Cardiac muscle cell (in vitro differentiated cells and primary cell): Measurements from ENCODE around the gene UBE2U. TPM values are rescaled to one million over a fixed set of nuclear protein-coding genes. Genes with fewer than 3 reads are reported as not detected.

ENCODE experiments used
- DNase-seq, 2 donors: peaks; one replicate each; pipeline versions ENCODE4 v3.0.0 to v3.0.0-alpha.2; 2010 to 2017; ENCODE audit warnings: low read depth in 1 of 2, low spot score in 1 of 2
- H3K27ac ChIP-seq: fragments of 200-600 bp; sonication (generic); 2 replicates; pipeline ENCODE4 v1.5.1; 2016
- H3K27me3 ChIP-seq: fragments of 200-600 bp; sonication (generic); 2 replicates; pipeline ENCODE4 v1.6.0; 2016; ENCODE audit warnings: control low read depth
- H3K36me3 ChIP-seq: fragments of 200-600 bp; sonication (generic); 2 replicates; pipeline ENCODE4 v1.5.1; 2016; ENCODE audit warnings: control low read depth
- H3K4me1 ChIP-seq: fragments of 200-600 bp; sonication (generic); 2 replicates; pipeline ENCODE4 v1.8.1; 2017; ENCODE audit warnings: low read depth, mild to moderate bottlenecking, mixed run types
- H3K4me3 ChIP-seq: fragments of 200-600 bp; sonication (generic); 2 replicates; pipeline ENCODE4 v1.5.1; 2016; ENCODE audit warnings: mild to moderate bottlenecking
- H3K9me3 ChIP-seq: fragments of 200-600 bp; sonication (generic); 2 replicates; pipeline ENCODE4 v1.5.1; 2017; ENCODE audit warnings: low read depth, mild to moderate bottlenecking, control low read depth
- polyA plus RNA-seq: library from polyadenylated mRNA; unstranded; fragments of >200 nt; fragmentation: Nextera tagmentation; extraction: Ambion mirVana; gene quantifications from 2 replicates; pipeline ENCODE4 v1.2.1, GENCODE V29; 2016
- total RNA-seq: library from RNA; depleted of rRNA; stranded (reverse); fragments of >200 nt; gene quantifications from 2 replicates; pipeline ENCODE4 v1.2.3, GENCODE V29; 2016
- TF ChIP-seq, protein P1 (sequence below): IDR thresholded peaks from 2 replicates; pipeline ENCODE4 v1.5.1; 2012; ENCODE audit warnings: low read depth, mild to moderate bottlenecking, low read length

The UBE2U gene, protein sequence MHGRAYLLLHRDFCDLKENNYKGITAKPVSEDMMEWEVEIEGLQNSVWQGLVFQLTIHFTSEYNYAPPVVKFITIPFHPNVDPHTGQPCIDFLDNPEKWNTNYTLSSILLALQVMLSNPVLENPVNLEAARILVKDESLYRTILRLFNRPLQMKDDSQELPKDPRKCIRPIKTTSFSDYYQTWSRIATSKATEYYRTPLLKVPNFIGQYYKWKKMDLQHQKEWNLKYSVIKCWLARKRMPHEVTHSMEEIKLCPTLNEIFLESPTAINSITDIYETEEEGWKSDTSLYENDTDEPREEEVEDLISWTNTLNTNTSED
- total RNA-seq (0.11 TPM in 1 of 2 replicates, not detected in the other), polyA plus RNA-seq (0.66 TPM in 1 of 2 replicates, not detected in the other)

DNA sequence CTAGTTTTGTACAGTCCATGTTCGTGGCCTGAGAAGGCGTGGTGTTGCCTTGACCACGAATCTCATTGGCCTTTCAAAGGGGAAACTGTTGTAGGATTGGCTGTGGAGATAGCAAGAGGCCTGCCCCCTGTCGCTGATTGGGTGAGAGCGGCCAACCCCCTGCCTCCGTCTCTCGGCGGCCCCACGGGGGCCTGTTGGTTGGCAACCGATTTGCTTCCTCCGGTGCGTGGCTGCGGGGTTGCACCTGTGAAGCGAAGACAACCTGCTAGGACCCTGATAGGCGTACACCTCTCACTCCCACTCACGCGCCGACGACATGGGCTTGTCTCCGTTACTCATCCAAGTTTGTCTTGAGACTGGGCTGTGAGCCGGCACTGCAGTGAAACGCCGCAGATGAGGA lies at the start of gene UBE2U:
Gene UBE2U (plus strand): TSS at position 204 of the 400 bp plus-strand sequence. CDS start 428 bp downstream, outside the sequence.
- no peaks in the 10 kb centered on the region for H3K9me3 ChIP-seq
- no peaks in the 10 kb centered on the region for H3K4me1 ChIP-seq
- no peaks in the 10 kb centered on the region for H3K36me3 ChIP-seq
- H3K4me3 ChIP-seq: no peak within 1 kb of the TSS
- no peaks in the 10 kb centered on the region for H3K27me3 ChIP-seq
- no peak for DNase-seq
- TF ChIP-seq, protein P1, sequence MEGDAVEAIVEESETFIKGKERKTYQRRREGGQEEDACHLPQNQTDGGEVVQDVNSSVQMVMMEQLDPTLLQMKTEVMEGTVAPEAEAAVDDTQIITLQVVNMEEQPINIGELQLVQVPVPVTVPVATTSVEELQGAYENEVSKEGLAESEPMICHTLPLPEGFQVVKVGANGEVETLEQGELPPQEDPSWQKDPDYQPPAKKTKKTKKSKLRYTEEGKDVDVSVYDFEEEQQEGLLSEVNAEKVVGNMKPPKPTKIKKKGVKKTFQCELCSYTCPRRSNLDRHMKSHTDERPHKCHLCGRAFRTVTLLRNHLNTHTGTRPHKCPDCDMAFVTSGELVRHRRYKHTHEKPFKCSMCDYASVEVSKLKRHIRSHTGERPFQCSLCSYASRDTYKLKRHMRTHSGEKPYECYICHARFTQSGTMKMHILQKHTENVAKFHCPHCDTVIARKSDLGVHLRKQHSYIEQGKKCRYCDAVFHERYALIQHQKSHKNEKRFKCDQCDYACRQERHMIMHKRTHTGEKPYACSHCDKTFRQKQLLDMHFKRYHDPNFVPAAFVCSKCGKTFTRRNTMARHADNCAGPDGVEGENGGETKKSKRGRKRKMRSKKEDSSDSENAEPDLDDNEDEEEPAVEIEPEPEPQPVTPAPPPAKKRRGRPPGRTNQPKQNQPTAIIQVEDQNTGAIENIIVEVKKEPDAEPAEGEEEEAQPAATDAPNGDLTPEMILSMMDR: no peak
- H3K27ac ChIP-seq: no peak within 1 kb of the TSS

DNA sequence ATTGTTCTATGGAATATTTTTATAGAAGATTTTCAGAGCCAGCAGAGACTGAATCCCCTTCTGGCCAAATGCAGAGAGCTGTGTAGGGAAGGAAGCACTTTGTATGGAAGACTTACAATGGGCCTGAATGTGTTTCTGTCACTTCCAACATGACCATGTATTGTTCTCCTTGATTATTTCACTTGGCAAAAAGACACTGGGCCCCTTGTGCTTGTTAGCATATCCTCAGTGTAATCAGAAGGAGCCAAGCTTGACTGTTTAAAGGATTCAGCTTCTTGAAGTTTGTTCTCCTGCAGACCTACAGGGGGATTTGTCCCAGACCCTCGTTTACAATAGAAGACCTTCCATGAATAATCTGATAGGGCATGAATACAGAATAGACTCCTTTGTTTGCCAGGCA lies 48.1 kb upstream of the UBE2U start:
- TF ChIP-seq, protein P1: no peak
- H3K9me3 ChIP-seq: no peaks in the 10 kb centered on the region

DNA sequence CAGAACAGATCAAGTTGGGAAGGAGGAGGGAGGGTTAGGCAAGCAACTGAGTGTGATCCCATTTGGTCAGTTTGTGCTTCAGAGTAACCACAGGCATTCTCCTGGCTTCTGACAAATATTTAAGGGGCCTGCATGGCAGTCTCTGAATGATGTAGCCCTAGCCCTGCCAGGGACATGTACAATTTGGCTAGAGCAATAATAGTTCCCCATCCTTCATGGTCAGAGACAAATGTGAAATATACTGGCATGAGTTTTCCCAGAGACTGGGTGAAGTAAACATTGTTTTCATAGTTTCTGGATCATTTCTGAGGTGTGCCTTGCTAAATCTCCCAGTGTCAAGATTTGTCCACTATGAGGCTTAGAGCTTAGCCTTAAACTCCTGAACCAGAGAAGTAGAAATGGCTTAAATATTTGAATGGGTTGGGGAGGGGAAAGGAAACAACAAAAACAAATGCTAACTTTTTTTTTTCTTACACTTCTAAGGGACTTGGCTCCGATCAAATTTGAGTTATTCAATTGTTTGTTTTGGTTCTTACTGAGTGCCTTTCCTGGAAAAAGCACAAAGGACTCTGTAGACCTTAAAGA lies 42.0 kb upstream of the UBE2U start:
- Histone ChIP-seq H3K4me1 (peaks cover 21% of the 10 kb centered on the region), H3K4me3 (no peak overlapping the region), H3K27me3 (no peaks in the 10 kb centered on the region), H3K27ac (no peak overlapping the region), H3K9me3 (no peaks in the 10 kb centered on the region), H3K36me3 (peaks cover 15% of the 10 kb centered on the region)
- DNase-seq: peak in 1 of 2 donors; percentile 73
- TF ChIP-seq, protein P1: no peak

More for the DNA sequence above, 48.1 kb upstream of the UBE2U start:
- peaks cover 10% of the 10 kb centered on the region for H3K36me3 ChIP-seq
- no peak for DNase-seq
- no peak overlapping the region for H3K27ac ChIP-seq
- H3K4me1 ChIP-seq: no peaks in the 10 kb centered on the region
- no peak overlapping the region for H3K4me3 ChIP-seq
- no peaks in the 10 kb centered on the region for H3K27me3 ChIP-seq

DNA sequence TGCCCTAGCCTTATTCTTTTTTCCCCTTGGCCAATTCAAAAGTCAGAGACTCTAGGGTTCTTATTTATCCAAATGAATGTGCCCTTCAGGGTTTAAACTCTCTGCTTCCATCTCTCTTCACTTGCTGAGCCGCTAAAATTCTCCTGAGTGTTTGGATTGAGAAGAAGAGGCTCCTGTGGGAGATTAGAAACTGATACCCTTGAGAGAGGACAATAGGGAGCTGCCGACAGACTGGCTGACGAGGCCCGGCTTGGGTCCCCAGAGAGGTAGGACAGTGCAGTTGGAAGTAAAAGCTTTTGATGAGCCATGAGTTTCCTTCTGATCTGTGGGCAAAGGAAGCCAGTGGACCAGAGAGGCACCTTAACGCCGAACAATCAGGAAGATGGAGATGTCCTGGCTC lies 41.3 kb upstream of the UBE2U start:
- TF ChIP-seq, protein P1: no peak
- no peak for DNase-seq
- no peak overlapping the region for H3K27ac ChIP-seq
- H3K4me1 ChIP-seq: peaks cover 21% of the 10 kb centered on the region
- H3K4me3 ChIP-seq: no peak overlapping the region
- no peaks in the 10 kb centered on the region for H3K27me3 ChIP-seq
- peaks cover 15% of the 10 kb centered on the region for H3K36me3 ChIP-seq
- H3K9me3 ChIP-seq: no peaks in the 10 kb centered on the region

DNA sequence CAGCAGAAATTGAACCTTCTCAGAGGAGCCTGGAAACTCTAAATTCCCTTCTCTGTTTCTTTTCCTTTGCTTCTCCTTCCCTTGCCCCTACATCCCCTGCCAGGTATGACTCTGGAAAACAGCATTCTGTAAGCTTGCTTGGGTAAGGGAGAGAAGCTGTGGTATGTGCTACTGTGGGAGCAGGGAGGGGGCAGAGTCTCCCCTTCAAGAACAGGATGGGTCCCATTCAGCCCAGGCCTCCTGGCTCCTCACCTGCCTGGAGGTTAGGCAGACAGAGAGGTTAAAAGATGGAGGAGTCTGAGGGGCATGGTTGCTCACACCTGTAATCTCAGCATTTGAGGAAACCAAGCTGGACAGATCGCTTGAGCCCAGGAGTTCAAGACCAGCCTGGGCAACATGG lies 40.6 kb upstream of the UBE2U start:
- Histone ChIP-seq H3K27me3 (no peaks in the 10 kb centered on the region), H3K9me3 (no peaks in the 10 kb centered on the region), H3K27ac (no peak overlapping the region), H3K36me3 (peaks cover 15% of the 10 kb centered on the region), H3K4me3 (no peak overlapping the region), H3K4me1 (peaks cover 21% of the 10 kb centered on the region)
- no peak for DNase-seq
- TF ChIP-seq, protein P1: no peak
